GM21723 (cell line): ENCODE measurements around the gene VTA1.
"Not testable (repeated sequence)": the region's sequence is repeated elsewhere in the genome, so short reads cannot be mapped to it uniquely, and the experiment has no call there.

Experiments used
- ATAC-seq: cut with Tn5 transposase; IDR thresholded peaks from one replicate; pipeline ENCODE4 v1.9.1; 2021; ENCODE audit warnings: mild to moderate bottlenecking, moderate library complexity; ENCODE audit not compliant: unreplicated experiment

Gene VTA1

DNA sequence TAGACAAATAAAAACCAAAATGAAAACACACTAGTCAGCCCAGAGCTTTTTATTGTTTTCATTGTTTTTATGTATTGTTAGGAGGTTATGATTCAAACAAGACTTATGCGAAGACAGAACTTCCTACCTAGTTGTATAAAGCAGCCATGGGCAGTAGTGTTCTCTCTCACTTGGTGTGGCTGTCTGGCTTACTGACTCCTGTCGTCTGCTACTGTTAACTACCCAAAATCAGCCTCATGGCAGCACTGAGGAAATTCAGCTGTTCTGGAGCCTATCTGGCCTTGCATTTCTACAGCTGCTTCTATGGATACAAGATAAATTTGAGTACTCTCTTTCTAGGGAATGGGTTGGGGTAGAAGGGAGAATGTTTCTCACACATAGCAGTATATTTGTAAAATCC is 20.4 kb downstream of the VTA1 start:
- ATAC-seq: no peak

DNA sequence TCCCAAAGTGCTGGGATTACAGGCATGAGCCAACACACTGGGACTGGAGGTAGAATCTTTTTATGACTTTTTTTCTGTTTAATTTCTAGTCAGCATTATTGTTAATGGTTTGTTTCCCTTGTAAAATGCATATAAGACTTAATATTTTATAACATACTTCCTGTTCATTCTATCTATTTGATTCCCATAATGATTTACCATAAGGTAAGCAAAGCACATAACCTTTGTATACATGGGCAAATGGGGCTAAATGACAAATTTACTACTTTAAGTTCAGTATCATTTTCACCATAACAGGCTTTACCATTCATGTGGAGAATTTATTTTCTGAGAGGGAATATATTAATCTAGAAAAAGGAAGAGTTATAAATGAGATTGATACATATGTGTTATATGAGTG is 24.3 kb downstream of the VTA1 start:
- no peak for ATAC-seq

DNA sequence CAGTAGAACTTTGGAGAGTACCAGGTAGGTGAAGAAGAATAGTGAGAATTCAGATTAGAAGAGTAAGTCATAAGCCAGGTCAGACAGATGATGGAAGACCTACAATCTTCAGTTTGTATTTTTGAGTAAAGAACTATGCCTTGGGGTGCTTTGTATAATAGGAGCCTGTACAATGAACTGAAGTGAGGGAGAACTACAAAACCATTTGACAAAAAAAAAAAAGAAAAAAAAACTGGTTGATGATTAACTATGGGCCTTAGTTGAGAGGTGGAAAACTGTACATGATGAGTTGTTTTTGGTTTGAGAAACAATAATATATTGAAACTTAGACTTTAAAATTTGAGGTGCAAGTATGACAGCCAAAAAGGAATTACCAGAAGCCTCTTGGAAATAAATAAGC is 25.7 kb downstream of the VTA1 start:
- ATAC-seq: no peak

DNA sequence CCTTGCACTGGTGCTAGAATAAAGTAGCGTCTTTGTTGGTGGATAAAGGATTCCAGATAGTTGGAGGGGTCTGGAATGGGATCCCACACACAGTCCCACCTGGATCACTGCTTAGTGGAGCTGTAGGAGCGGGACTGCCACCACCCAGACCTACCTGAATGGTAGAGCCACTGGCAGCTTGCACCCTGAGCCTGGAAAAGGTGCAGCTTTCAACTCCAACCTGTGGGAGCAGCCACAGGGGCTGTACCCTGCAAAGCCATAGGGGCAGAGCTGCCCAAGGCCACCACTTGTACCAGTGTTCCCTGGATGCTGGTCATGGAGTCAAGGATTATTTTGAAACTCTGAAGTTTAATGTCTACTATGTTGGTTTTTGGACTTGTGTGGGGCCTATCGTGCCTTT is 26.9 kb downstream of the VTA1 start:
- no peak for ATAC-seq

DNA sequence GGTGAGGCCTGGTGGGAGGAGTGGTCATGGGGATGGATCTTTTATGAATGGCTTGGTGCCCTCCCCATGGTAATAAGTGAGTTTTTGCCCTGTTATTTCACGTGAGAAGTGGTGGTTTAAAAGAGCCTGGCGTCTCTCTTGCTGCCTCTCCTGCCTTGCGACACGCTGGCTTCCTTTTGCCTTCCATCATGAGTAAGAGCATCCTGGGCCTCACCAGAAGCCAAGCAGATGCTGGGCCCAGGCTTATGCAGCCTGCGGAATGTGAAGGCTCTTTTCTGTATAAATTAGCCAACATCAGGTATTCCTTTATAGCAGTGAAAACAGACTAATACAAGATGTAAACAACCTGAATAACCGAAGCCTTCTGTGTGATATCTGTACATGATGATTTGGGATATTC is 27.6 kb downstream of the VTA1 start:
- no peak for ATAC-seq

DNA sequence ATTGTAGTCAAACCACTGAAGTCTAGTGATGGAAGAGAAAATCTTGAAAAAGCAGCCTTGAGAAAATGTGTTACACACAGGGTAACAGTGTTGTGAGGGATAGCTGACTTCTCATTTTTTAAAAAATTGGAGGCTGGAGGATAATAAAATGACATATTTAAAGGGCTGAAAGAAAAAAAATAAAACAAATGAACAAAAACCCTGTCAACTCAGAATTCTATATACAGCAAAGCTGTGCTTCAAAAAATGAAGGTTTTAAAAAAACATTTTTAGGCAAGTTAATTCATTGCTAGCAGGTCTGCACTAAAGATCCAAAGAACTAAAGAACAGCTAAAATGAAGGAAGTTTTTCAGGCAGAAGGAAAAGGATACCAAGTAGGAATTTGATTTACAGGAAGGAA is 31.1 kb downstream of the VTA1 start:
- ATAC-seq: no peak

DNA sequence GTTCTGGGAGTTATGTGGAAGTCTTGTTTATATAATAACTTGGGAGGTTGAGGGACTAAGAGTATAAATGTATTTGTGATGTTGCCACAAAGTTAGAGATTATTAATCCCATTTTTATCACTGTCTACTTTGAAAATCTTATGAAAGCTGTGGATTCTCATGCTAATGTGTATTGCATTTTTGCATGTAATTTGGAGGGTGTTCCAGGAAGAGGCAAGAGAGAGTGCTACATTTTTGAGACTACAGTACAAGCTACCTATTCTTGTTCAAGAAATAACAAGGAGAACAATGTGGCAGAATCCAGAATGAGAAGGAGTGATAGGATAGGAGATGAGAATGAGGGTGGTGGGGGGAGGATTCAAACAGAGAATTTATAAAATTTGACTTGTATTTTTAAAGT is 34.9 kb downstream of the VTA1 start:
- ATAC-seq: no peak

DNA sequence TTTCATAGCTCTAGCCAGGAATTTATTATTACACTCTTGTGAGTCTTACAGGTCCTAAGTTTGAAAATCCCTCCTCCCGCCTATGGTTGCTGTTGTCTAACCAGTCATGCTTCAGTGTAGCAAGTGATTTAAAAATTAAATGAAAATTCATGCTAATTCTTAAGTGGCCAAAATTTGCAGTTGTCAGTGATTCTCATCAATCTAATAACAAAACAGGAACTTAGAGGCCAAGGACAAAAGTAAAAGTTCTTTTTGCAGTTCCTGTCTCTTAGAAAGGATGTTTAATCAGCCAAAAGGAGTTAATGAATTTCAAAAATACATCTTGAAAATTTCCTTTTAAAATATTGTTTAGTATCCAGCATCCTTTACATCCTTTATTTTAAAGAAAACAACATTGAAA is 36.3 kb downstream of the VTA1 start:
- no peak for ATAC-seq

DNA sequence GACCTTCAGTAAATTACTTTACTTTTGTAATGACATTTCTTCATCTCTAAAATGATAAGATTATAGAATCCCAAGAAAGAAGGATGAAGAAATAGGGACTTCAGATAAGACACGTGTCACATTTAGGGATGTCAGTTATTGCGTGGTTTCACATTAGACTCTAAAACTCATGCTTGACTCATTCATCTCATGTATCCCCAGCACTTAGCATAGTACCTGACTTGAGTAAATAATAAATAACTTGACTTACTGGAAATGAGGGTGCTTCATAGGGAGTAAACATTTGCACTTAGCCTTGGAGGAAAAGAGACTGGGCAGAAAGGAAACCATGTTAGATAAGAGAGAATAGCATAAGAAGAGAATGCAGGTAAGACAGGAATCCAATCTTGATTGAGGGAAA is 37.2 kb downstream of the VTA1 start:
- ATAC-seq: no peak

DNA sequence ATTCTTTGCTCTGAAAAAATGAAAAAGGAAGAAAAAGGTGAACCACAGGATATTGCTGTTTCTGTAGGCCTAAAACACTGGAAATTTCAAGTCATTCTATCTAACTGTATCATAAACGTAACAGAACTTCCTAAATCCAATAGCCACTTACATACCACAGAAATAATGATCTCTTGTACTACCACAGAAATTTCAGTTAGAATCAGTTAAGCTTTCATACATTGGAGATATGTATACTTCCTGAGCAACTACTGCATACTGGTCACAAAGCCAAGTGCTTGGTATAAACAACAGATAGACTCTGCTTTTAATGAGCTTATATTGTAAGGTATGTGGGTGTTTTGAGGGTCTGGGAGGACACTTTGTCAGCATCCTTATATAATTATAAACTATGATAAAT is 38.6 kb downstream of the VTA1 start:
- ATAC-seq: no peak

DNA sequence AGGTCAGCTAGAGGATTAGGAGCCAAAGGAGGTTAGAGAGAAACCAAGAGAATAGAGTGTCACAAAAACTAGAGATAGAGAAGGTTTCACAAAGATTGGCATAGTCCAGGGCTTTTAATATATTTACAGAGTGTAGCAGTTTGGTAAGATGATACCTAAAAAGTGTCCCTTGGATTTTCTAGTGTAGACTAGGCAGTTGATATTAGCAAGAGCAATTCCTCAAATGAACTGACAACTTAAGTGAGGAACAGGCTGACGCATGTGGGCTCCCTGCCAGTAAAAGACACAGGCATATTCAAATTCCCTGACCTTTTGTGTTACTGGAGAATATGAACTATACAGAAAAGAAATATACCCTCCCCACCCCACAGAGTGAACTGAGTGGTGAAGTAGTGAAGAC is 40.1 kb downstream of the VTA1 start:
- no peak for ATAC-seq

DNA sequence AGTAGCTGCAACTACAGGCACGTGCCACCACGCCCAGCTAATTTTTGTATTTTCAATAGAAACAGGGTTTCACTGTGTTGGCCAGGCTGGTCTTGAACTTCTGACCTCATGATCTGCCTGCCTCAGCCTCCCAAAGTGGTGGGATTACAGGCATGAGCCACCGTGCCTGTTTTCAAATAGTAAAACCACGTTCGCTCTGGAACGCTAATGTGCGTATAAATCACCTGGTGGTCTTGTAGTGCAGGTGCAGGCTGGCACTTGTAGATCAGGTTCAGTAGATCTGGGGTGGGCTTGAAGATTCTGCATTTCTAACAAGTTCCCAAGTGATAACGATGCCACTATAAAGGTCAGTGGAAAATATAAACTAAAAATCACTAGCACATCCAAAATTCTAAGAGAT is 41.3 kb downstream of the VTA1 start:
- not testable (repeated sequence) for ATAC-seq

DNA sequence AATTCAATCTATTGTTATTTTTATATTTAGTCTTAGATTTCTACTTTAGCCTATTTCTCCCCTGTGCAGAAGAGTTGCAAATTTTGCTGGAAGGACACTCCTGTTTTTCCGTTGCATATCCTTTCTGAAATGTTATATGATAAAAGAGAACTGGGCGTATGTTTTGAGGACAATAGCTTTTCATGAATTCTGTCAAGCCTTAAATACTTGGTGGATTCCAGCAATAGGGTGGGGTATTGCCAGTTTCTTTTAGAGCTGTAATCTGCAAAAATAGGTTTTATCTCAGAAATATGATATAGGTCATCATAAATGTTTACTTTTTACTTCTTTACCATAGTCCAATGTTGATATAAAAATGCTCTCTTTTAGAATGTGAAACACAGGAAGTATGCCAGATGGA is 42.0 kb downstream of the VTA1 start:
- ATAC-seq: no peak

DNA sequence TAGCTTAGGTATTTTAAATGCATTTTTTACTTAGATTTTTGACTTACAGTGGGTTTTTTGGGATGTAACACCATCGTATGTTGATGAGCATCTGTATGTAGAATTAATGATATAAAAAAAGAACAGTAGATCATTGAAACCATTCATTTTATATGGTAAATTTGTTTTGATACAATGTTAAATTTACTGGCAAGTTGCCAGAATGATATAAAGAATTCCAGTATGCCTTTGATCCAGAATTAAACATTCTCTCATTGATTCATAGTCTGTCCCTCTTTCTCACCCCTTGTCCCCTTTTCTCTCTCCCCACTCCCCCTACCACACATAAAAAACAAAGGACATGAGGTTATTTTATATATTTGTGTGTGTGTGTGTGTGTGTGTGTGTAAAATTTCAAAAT is 45.3 kb downstream of the VTA1 start:
- no peak for ATAC-seq

DNA sequence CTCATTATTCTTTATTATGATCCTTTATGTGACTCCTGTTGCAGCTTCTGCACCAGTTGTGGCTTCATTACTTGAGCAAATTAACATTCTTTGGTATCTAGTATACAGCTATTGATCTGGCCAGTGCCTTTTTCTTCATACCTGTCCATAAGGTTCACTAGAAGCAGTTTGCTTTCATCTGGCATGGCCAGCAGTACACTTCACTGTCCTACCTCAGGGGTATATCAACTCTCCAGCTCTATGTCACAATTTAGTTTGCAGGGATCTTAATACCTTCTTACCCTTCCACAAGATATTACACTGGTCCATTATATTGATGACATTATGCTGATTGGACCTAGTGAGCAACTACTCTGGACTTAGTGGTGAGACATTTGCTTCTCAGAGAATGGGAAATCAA is 46.6 kb downstream of the VTA1 start:
- no peak for ATAC-seq

DNA sequence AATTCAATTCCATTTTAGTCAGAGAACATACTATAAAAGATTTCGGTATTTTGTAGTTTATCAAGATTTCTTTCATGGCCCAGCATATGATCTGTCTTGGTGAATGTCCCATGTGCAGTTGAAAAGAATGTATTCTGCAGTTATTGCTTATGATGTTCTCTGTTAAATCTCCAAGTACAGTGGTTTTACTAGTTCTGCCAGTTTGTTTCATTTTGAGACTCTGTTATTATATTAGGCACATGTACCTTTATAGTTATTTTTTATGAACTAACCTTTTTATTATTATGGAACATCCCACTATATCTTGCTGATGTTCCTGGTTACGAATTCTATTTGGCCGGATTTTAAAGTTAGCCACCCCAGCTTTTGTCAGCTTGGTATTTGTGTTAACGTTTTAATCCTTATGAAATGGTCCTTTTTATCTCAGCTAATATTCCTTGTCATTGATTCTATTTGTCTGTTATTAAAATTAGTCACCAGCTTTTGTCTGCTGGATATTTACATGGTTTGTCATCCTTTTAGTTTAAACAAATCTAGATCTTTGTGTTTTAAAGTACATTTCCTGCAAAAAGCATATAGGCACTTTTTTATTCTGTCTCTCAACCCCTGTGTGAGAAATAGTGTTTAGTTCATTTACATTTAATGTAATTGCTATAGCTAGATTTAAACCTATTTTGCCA is 48.9 kb downstream of the VTA1 start:
- no peak for ATAC-seq

DNA sequence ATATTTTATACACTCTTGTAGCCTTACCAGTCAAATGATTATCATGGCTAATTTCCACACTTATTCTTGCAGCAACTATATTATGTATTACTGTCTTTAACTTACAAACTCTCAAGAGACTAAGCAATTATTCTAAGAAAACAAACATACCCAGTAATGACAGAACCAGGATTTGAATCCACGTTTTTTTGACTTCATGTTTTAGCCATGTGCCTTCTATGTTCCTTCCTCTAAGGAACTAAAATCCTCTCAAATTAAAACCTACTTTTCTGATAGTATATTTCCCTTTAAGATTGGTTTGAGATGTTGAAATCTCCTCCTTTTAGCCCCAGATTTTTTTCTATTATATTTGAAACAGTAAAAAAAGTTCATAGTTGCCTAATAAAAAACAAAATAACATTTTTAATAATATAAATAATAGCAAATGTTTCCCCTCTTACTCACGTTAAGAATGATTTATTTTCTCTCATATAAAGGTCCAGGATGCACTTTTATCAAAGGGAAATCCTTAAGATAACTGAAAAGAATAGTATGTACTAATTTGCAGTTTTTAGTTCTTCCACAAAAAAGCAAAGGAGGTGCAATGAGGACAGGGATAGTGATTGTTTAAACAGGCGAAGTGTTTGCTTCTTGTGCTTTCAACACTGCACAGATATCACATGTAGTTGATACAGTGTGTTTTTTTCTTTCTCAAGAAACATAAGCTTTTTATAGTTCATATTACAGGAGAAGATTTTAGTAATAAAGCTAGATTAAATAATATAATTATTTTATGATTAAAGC is 54.0 kb downstream of the VTA1 start:
- ATAC-seq: no peak

DNA sequence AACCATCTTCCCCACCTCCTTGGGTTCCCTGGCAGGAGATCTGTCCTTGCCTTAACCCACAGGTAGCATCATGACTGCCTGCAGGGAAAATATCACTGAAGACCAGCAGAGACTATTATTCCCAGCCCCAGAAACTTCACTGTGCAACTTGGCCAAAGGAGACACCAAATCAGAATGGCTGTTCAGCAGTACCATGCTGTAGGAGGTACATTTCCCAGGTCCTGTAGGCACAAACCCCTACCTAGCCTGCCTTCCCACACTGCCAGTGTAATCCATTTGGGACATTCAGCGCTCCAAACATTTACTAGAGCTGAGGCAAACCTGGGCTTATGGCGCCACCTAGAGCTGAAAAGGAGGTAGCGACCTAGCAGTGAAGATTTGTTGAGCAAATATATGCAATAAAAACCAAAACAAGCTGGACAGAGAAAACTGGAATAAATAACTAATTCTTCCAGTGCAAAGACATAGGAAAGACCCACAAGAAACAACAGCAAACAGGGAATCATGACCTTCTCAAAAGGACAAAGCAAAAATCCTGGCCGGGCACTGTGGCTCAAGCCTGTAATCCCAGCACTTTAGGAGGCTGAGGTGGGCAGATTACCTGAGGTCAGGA is 60.3 kb downstream of the VTA1 start:
- ATAC-seq: peak; percentile 83

DNA sequence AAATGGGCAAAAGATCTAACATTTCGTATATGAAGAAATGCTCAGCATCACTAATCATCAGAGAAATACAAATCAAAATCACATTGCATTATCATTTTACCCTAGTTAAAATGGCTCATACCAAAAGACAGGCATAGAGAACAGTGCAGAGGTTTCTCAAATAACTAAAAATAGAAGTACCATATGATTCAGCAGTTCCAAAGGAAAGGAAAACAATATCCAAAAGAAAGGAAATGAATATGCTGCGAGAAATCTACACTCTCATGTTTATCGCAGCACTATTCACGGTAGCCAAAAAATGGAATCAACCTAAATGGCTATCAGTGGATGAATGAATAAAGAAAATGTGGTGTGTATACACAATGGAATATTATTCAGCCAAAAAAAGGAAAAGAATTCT is 63.5 kb downstream of the VTA1 start:
- ATAC-seq: no peak

DNA sequence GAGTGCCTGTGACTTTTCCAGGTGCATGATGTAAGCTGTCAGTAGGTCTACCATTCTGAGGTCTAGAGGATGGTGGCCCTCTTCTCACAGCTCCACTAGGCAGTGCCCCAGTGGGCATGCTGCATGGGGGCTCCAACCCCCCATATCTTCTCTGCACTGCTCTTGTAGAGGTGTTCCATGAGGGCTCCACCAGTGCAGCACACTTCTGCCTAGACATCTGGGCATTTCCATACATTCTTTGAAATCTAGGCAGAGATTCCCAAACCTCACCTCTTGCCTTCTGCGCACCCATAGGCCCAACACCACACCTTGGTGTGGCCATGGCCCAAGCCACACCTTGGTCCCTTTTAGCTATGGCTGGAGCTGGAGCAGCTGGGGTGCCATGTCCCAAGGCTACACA is 66.3 kb downstream of the VTA1 start:
- no peak for ATAC-seq

DNA sequence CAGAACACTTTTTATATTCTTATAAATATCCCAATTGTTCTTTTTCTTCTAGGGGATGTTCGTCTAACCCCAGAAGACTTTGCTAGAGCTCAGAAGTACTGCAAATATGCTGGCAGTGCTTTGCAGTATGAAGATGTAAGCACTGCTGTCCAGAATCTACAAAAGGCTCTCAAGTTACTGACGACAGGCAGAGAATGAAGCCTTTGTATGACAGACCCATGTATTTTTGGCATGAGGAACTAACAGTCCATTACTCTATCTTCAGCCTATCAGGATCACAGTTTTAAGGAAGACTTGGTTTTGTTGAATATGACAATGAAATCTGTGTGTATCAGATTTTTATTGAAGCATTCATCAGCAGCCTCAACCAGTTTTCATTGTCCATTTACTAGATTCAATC is 71.4 kb downstream of the VTA1 start:
- ATAC-seq: no peak

DNA sequence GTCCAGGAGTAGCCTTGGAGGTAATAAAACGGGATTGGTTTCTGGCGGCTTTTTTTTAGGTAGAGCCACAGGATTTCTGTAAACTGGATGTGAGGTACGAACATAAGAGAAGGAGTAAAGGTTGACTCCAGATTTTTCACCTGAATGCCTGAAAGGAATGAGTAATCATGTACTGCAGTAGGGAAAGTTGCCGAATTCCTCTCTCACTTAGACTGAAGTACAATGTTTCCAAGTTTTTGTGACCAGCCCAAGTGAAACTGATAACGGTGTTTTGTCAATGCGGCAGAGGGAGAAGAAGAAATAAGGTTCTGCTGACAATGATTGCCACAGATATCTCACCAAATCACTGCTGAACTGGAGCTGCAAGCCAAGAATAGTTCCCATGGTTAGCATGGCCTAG is 75.0 kb downstream of the VTA1 start:
- no peak for ATAC-seq
